IMR-90 (cell line): ENCODE data around the gene METTL5. TPM values are rescaled to one million over a fixed set of nuclear protein-coding genes. Genes with fewer than 3 reads are reported as not detected.

ENCODE experiments used
- ATAC-seq: fragments of 200-7000 bp; cut with Tn5 transposase; 2 replicates; pipeline ENCODE4 v1.9.1; 2020; ENCODE audit warnings: low read depth, mild to moderate bottlenecking, moderate library complexity
- BruUV-seq: library from RNA; stranded (reverse); fragments of 400-500 nt; replicated peaks from 2 replicates; lab custom pipeline; 2021; lab: Mats Ljungman, UMichigan
- CTCF ChIA-PET: fragments of 300-600 bp; formaldehyde crosslinking; extraction: SDS; loops from one replicate; lab custom pipeline; 2021; ENCODE audit warnings: antibody characterized with exemption; lab: Yijun Ruan, JAX
- POLR2A ChIA-PET: fragments of 300-600 bp; sonication (Branson Sonifier 250); formaldehyde crosslinking; loops from one replicate; lab custom pipeline; 2022; ENCODE audit warnings: antibody characterized with exemption; ENCODE audit not compliant: unreplicated experiment; lab: Charles Lee
- DNase-seq: peaks from one replicate; pipeline ENCODE4 v3.0.0; 2013
- H2AFZ ChIP-seq: replicated peaks from 2 replicates; pipeline ENCODE3; 2013; ENCODE audit warnings: low read length, mild to moderate bottlenecking; ENCODE audit not compliant: poor library complexity
- H2AK5ac ChIP-seq: 2 replicates; pipeline ENCODE4 v1.6.1; 2013; ENCODE audit warnings: low read depth, low read length, inconsistent platforms
- H2AK9ac ChIP-seq: replicated peaks from 2 replicates; pipeline ENCODE3; 2013; ENCODE audit warnings: mild to moderate bottlenecking, low read depth, low read length, moderate library complexity; ENCODE audit not compliant: poor library complexity
- H2BK120ac ChIP-seq: 2 replicates; pipeline ENCODE4 v1.6.1; 2013; ENCODE audit warnings: low read depth, low read length, inconsistent platforms
- H2BK15ac ChIP-seq: 3 replicates; pipeline ENCODE4 v1.6.1; 2013; ENCODE audit warnings: low read depth, low read length, inconsistent platforms
- H2BK20ac ChIP-seq: 2 replicates; pipeline ENCODE4 v1.6.1; 2013; ENCODE audit warnings: low read depth, mild to moderate bottlenecking, inconsistent platforms, low read length, moderate library complexity
- H2BK5ac ChIP-seq: 2 replicates; pipeline ENCODE4 v1.6.1; 2013; ENCODE audit warnings: mild to moderate bottlenecking, low read depth, low read length, inconsistent platforms; ENCODE audit not compliant: poor library complexity, severe bottlenecking
- H3K14ac ChIP-seq: replicated peaks from 2 replicates; pipeline ENCODE4 v1.6.1; 2013; ENCODE audit warnings: low read depth, low read length, inconsistent platforms
- H3K18ac ChIP-seq: 2 replicates; pipeline ENCODE4 v1.6.1; 2013; ENCODE audit warnings: low read depth, low read length, control low read depth
- H3K23ac ChIP-seq: 2 replicates; pipeline ENCODE4 v1.6.1; 2013; ENCODE audit warnings: low read depth, low read length, inconsistent platforms
- H3K27ac ChIP-seq: 2 replicates; pipeline ENCODE4 v1.5.1; 2013; ENCODE audit warnings: mild to moderate bottlenecking, control low read depth, low read length; ENCODE audit not compliant: insufficient read depth
- H3K27me3 ChIP-seq: 2 replicates; pipeline ENCODE4 v1.6.1; 2013; ENCODE audit warnings: low read length; ENCODE audit not compliant: control insufficient read depth, insufficient read depth
- H3K36me3 ChIP-seq: 2 replicates; pipeline ENCODE4 v1.6.1; 2013; ENCODE audit warnings: low read length, mixed read lengths; ENCODE audit not compliant: control insufficient read depth, insufficient read depth
- H3K4ac ChIP-seq: 2 replicates; pipeline ENCODE4 v1.6.1; 2013; ENCODE audit warnings: low read depth, low read length, inconsistent platforms
- H3K4me1 ChIP-seq: 2 replicates; pipeline ENCODE4 v1.6.1; 2013; ENCODE audit warnings: low read length, mixed read lengths; ENCODE audit not compliant: control insufficient read depth, insufficient read depth
- H3K4me2 ChIP-seq: 2 replicates; pipeline ENCODE4 v1.6.1; 2013; ENCODE audit warnings: low read depth, mild to moderate bottlenecking, control low read depth, low read length, moderate library complexity
- H3K4me3 ChIP-seq: 2 replicates; pipeline ENCODE4 v1.5.1; 2013; ENCODE audit warnings: low read depth, mild to moderate bottlenecking, control low read depth, low read length, moderate library complexity; ENCODE audit not compliant: insufficient read depth
- H3K56ac ChIP-seq: 2 replicates; pipeline ENCODE4 v1.6.1; 2013; ENCODE audit warnings: low read length, inconsistent platforms; ENCODE audit not compliant: insufficient read depth; ENCODE audit errors: extremely low read depth
- H3K79me1 ChIP-seq, 2 experiments: 2 replicates each; pipeline ENCODE4 v1.6.1; 2013; ENCODE audit warnings: low read length in 2 of 2, inconsistent platforms in 1 of 2, low read depth in 1 of 2
- H3K9ac ChIP-seq: 2 replicates; pipeline ENCODE4 v1.6.1; 2013; ENCODE audit warnings: low read depth, low read length, control low read depth
- H3K9me1 ChIP-seq: 2 replicates; pipeline ENCODE4 v1.6.1; 2013; ENCODE audit warnings: low read length, inconsistent platforms; ENCODE audit not compliant: insufficient read depth
- H3K9me3 ChIP-seq: 2 replicates; pipeline ENCODE4 v1.6.1; 2013; ENCODE audit warnings: low read length; ENCODE audit not compliant: control insufficient read depth, insufficient read depth
- H4K20me1 ChIP-seq: 2 replicates; pipeline ENCODE4 v1.6.1; 2013; ENCODE audit warnings: low read length, inconsistent platforms; ENCODE audit not compliant: insufficient read depth
- H4K5ac ChIP-seq: 2 replicates; pipeline ENCODE4 v1.6.1; 2013; ENCODE audit warnings: mild to moderate bottlenecking, low read depth, low read length, control low read depth
- H4K8ac ChIP-seq, 2 experiments: 2 replicates each; pipeline ENCODE4 v1.6.1; 2013; ENCODE audit warnings: low read depth in 2 of 2, low read length in 2 of 2, control low read depth in 1 of 2, inconsistent platforms in 1 of 2
- H4K91ac ChIP-seq: 2 replicates; pipeline ENCODE4 v1.6.1; 2013; ENCODE audit warnings: low read depth, low read length, inconsistent platforms; ENCODE audit not compliant: insufficient read depth
- CEBPB ChIP-seq: IDR thresholded peaks from 2 replicates; pipeline ENCODE4 v1.6.1; 2012; ENCODE audit warnings: low read depth, low read length, improper control_type of control experiment
- CHD1 ChIP-seq: IDR thresholded peaks from 2 replicates; pipeline ENCODE4 v1.6.1; 2012; ENCODE audit warnings: low read depth, low read length, improper control_type of control experiment
- CTCF ChIP-seq: conservative IDR thresholded peaks from 2 replicates; pipeline ENCODE4 v1.5.1; 2012; ENCODE audit warnings: mild to moderate bottlenecking, low read depth, low read length, improper control_type of control experiment
- MAZ ChIP-seq: IDR thresholded peaks from 2 replicates; pipeline ENCODE4 v1.6.1; 2012; ENCODE audit warnings: low read depth, mild to moderate bottlenecking, low read length, improper control_type of control experiment, moderate library complexity, borderline replicate concordance
- MXI1 ChIP-seq: IDR thresholded peaks from 2 replicates; pipeline ENCODE4 v1.6.1; 2012; ENCODE audit warnings: low read depth, mild to moderate bottlenecking, low read length, moderate library complexity, borderline replicate concordance
- NFE2L2 ChIP-seq: fragments of 150-350 bp; IDR thresholded peaks from 2 replicates; pipeline ENCODE4 v1.6.1; 2016; ENCODE audit warnings: low read depth, mild to moderate bottlenecking, low read length
- POLR2A ChIP-seq: IDR thresholded peaks from 2 replicates; pipeline ENCODE4 v1.6.1; 2012; ENCODE audit warnings: mild to moderate bottlenecking, low read depth, low read length
- RAD21 ChIP-seq: IDR thresholded peaks from 2 replicates; pipeline ENCODE4 v1.6.1; 2012; ENCODE audit warnings: low read length, improper control_type of control experiment
- RFX5 ChIP-seq: IDR thresholded peaks from 2 replicates; pipeline ENCODE4 v1.8.0; 2012; ENCODE audit warnings: low read depth, mild to moderate bottlenecking, low read length, moderate library complexity
- SMC3 ChIP-seq: fragments of 150-350 bp; IDR thresholded peaks from 2 replicates; pipeline ENCODE4 v1.6.1; 2016; ENCODE audit warnings: low read depth, mild to moderate bottlenecking, antibody characterized with exemption, low read length, moderate library complexity
- WGBS, 2 experiments: methylation state at CpG; one replicate each; pipeline versions ENCODE4 v1.1.5 to v1.1.7; 2013; ENCODE audit warnings: missing lambda C conversion rate in 2 of 2; ENCODE audit not compliant: insufficient read length in 1 of 2; ENCODE audit errors: extremely low coverage in 2 of 2; 5-methylcytosine and 5-hydroxymethylcytosine counted together
- dilution Hi-C: fragments of 300-500 bp; cut with HindIII; formaldehyde crosslinking; loops from one replicate; pipeline ENCODE4 v1.14.3; 2018; ENCODE audit warnings: low sequenced_read_pairs; ENCODE audit not compliant: unreplicated experiment
- in situ Hi-C: fragments of 300-500 bp; cut with MboI; formaldehyde crosslinking; loops from 3 replicates; pipeline ENCODE4 v1.14.3; 2019; ENCODE audit warnings: low sequenced_read_pairs, inconsistent platforms, mixed read lengths
- intact Hi-C: fragments of 100-400 bp; cut with micrococcal nuclease; formaldehyde crosslinking; loops from 2 replicates; pipeline ENCODE4 v1.10.0; 2022
- polyA plus RNA-seq, 3 experiments: library from polyadenylated mRNA; depleted of rRNA; stranded (reverse); fragments of >200 nt; gene quantifications; 2 replicates each; pipeline ENCODE4 v1.2.3, GENCODE V29; 2012; ENCODE audit warnings: low replicate concordance in 1 of 3
- total RNA-seq: library from RNA; depleted of rRNA; stranded (reverse); fragments of >200 nt; gene quantifications from 2 replicates; pipeline ENCODE4 v1.2.3, GENCODE V29; 2012
- TF ChIP-seq, protein P1 (sequence below): fragments of 150-350 bp; IDR thresholded peaks from 2 replicates; pipeline ENCODE4 v1.6.1; 2016; ENCODE audit warnings: low read depth, mild to moderate bottlenecking, low read length, moderate library complexity, borderline replicate concordance

Gene METTL5
- total and polyA plus RNA-seq, 2 of the 4 experiments (the other 2 are of a cell fraction), result 38.3 to 49.8 TPM

- in situ Hi-C loops, result no loop called here
- ChIA-PET POLR2A (no interaction called here), CTCF (interaction anchor here (1.1 kb wide), 1 partner anchor 14 kb away, joined by 6 read pairs; no protein-coding TSS in a partner anchor)
These were observed 34.1 kb downstream of the METTL5 start for GRCh38 chr2:169790581-169790980.

More at GRCh38 chr2:169790581-169790980, 34.1 kb downstream of the METTL5 start:
- H2AFZ ChIP-seq, result no peak overlapping the region
- H3K9ac ChIP-seq, result no peak overlapping the region
- no peak overlapping the region for H2BK15ac ChIP-seq
- no peaks in the 10 kb centered on the region for H4K20me1 ChIP-seq
- no peak overlapping the region for H3K18ac ChIP-seq
- H3K9me1 ChIP-seq, result no peaks in the 10 kb centered on the region
- WGBS, 2 experiments, result no CpG with 5 or more reads among the region's 5 CpGs
- no peaks in the 10 kb centered on the region for H3K36me3 ChIP-seq
- no peak overlapping the region for H2BK20ac ChIP-seq
- no peaks in the 10 kb centered on the region for H3K79me1 ChIP-seq
- no peak overlapping the region for H3K14ac ChIP-seq
- H3K4me1 ChIP-seq, result no peaks in the 10 kb centered on the region
- dilution Hi-C loops, result no loop called here
- intact Hi-C loops, result loop anchor here (5.0 to 10.0 kb wide), 2 partner anchors 216 to 263 kb away; partner anchors contain the start of gene FASTKD1
- no peak overlapping the region for H2AK9ac ChIP-seq
- H2AK5ac ChIP-seq, result no peak overlapping the region
- H3K27me3 ChIP-seq, result no peaks in the 10 kb centered on the region
- no peak for TF ChIP-seq MXI1
- no peak for TF ChIP-seq POLR2A
- TF ChIP-seq CHD1, result no peak
- TF ChIP-seq RAD21, result no peak
- TF ChIP-seq CTCF, result no peak
- no peak for TF ChIP-seq NFE2L2
- TF ChIP-seq, protein P1, sequence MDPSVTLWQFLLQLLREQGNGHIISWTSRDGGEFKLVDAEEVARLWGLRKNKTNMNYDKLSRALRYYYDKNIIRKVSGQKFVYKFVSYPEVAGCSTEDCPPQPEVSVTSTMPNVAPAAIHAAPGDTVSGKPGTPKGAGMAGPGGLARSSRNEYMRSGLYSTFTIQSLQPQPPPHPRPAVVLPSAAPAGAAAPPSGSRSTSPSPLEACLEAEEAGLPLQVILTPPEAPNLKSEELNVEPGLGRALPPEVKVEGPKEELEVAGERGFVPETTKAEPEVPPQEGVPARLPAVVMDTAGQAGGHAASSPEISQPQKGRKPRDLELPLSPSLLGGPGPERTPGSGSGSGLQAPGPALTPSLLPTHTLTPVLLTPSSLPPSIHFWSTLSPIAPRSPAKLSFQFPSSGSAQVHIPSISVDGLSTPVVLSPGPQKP, result no peak
- TF ChIP-seq CEBPB, result no peak
- no peak for TF ChIP-seq RFX5
- TF ChIP-seq MAZ, result no peak
- no peak for TF ChIP-seq SMC3
- BruUV-seq, result no TSS peak
- DNase-seq (no peak), ATAC-seq (no peak)
- no peak overlapping the region for H3K23ac ChIP-seq
- H4K5ac ChIP-seq, result no peak overlapping the region
- no peak overlapping the region for H2BK120ac ChIP-seq
- H3K9me3 ChIP-seq, result no peaks in the 10 kb centered on the region
- no peak overlapping the region for H3K4me2 ChIP-seq
- no peak overlapping the region for H3K27ac ChIP-seq
- no peak overlapping the region for H4K8ac ChIP-seq
- no peak overlapping the region for H2BK5ac ChIP-seq
- no peak overlapping the region for H3K4me3 ChIP-seq
- no peak overlapping the region for H4K91ac ChIP-seq
- H3K4ac ChIP-seq, result no peak overlapping the region
- no peak overlapping the region for H3K56ac ChIP-seq
